Head of caudate nucleus (tissue), 42 donors: ENCODE results near the gene TMEM89.

Source experiments
- DNase-seq, 42 donors: peaks; one replicate each; pipeline versions ENCODE4 v3.0.0 to v3.0.0-alpha.2; 2020 to 2021; ENCODE audit warnings: mixed read lengths in 7 of 42
- intact Hi-C: fragments of 100-400 bp; cut with DNase I; formaldehyde crosslinking; loops from one replicate; pipeline ENCODE4 v1.15.0; 2022

The TMEM89 gene

DNA sequence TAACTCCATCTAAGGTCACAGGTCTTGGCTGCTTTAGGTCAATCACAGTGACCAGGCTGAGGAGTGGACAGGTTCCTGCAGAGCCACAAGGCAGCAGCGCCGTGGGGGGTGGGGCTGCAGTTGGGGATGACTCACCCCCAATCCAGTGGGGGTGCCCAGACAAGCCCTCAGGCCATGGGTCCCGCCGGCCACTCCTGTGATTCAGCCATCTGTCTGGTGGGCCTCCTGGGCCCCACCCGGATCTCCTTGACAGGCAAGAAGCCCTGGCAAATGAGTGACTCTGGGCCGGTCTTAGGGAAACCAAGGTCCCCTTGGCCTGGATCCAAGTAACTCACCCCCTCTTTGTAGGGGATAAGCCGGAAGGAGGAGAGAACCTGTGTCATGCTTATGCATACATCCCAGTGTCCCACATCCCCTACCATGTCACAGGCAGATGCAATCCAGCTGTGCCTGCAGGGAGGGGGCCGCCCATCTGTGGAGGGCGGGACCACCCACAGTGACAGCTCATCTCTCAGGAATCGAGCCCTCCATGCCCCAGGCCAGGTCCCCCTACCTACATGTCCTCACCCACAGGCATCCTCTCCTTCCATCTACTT is 25.9 kb downstream of the TMEM89 start:
- intact Hi-C loops: no loop called here
- DNase-seq: peak in 12 of 42 donors; percentile 8 to 51 (median 22)

DNA sequence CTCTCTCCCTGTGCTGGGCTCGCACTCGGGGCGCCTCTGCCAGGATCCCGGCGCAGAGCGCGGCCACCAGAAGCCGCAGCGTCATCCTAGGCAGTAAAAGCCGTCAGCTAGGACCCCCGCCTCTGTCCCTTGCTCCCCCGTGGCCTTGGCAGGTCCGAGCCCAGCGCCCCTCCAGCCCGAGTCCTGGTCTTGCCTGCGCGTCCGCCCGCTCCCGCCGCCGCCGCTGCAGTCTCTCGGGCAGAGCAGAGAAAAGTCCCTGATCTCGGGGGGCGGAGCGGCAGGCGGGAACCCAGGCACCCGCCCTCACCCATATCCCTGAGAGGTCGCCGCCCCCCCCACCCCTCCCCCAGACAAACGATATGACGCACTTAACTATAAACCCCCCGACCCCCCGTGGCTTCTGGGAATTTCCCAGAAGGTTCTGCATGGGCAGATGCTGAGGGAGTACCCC is 26.5 kb downstream of the TMEM89 start, which contains the start of gene COL7A1:
TSS of gene COL7A1 (minus strand) at position 255 of the 451 bp plus-strand sequence. CDS start at position 85, 170 bp downstream.
- peak in 5 of 42 donors; percentile 18 to 44 (median 37) for DNase-seq
- intact Hi-C loops: no loop called here

- peak in 2 of 42 donors; percentile 17 to 35 for DNase-seq
- intact Hi-C loops: no loop called here
Observed at GRCh38 chr3:48594417-48595049, 27.0 kb downstream of the TMEM89 start.

DNA sequence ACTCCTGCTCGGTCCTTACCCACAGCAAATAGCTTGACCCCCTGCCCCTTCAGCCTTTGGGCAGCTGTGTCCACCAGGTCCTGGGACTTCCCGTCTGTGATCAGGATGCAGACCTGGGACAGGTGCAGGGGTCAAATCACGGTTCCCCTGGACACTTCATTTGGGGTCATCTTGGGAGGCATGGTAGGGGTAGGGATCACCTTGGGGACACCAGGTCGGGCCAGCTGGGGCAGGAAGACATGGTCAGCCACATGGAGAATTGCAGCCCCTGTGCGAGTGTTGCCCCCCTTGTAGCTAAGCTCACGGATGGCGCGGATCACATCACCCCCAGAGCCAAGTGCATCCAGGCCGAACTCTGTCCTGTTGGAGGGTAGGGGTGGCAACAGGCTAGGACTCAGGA is 28.2 kb downstream of the TMEM89 start:
- intact Hi-C loops: no loop called here
- DNase-seq: no peak

GRCh38 chr3:48592519-48593087 is 29.0 kb downstream of the TMEM89 start:
- intact Hi-C loops: no loop called here
- no peak for DNase-seq

- no peak for DNase-seq
Observed at GRCh38 chr3:48591886-48592518, 29.6 kb downstream of the TMEM89 start.

DNA sequence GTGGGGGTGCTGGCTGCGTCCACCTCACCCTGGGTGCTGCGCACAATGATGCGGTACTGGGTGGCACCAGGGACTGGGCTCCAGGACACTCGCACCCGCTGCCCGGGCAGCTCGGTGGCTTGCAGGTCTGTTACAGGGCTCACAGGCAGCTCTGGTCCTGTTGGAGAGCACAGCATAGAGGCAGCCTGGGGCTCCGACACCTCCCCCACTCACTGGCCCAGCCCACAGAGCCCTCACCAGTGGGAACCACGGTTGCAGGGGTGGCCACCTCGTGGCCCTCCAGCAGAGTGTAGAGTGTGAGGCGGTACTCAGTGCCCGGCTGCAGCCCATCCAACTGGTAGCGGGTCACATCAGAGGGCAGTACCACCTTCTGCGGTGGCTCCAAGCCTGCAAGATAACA is 30.1 kb downstream of the TMEM89 start:
- intact Hi-C loops: no loop called here
- no peak for DNase-seq

More at GRCh38 chr3:48591886-48592518, 29.6 kb downstream of the TMEM89 start:
- intact Hi-C loops: no loop called here

DNA sequence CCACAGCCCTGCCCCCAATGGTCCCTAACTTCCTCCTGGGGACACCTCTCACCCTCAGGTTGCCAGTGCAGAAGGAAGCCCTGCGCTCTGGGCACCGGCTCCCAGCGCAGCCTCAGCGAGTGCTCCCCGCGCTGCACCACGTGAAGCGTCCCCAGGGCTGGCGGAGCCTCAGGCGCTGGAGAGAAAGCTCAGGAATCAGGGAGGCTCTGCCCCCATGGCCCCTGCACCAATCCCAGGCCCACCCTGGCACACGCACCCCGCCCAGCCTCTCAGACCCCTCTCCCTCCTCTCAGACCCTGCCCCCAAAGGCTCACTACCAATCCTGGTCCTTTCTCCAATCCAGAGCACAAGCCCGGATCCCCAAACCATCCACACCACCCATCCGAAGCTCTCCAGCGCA is 33.3 kb downstream of the TMEM89 start:
- intact Hi-C loops: no loop called here
- DNase-seq: peak in 5 of 42 donors; percentile 12 to 36 (median 18)

DNA sequence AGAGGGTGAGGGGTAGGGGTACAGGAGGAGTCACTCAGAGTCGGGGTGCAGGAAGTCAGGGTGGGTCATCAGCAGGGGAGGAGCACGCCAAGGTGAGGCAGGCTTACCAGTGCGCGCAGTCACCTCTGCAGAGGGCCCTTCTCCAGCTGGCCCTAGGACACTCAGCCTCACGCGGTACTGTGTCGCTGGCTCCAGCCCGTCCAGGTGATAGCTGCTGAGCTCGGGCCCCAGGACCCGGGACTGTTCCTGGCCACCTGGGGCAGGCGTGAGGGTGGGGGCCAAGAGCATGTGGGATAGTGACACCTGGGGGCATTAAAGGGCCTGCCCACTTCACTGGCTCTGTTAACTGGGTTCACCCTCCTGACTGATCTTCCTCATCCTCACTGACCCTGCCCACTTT is 33.9 kb downstream of the TMEM89 start:
- intact Hi-C loops: no loop called here
- no peak for DNase-seq

- no peak for DNase-seq
- intact Hi-C loops: no loop called here
Observed at GRCh38 chr3:48585411-48585810, 36.2 kb downstream of the TMEM89 start.

DNA sequence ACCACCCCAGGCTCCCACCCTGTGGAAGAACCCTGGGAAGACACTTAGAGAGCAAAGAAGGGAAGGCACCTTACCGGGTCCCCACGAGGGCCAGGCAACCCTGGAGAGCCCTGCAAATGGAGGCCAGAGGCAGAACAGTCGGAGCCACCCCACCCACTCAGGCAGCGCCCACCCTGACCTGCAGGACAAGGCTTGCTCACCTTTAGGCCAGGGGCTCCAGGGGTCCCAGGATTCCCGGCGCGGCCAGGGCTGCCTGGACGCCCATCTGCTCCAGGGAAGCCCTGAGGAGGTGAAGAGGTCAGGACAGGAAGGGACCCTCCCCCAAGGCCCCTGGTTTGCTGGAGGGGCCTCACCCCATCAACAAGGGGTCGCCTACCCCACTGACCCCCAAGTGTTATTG is 36.7 kb downstream of the TMEM89 start:
- intact Hi-C loops: no loop called here
- no peak for DNase-seq

DNA sequence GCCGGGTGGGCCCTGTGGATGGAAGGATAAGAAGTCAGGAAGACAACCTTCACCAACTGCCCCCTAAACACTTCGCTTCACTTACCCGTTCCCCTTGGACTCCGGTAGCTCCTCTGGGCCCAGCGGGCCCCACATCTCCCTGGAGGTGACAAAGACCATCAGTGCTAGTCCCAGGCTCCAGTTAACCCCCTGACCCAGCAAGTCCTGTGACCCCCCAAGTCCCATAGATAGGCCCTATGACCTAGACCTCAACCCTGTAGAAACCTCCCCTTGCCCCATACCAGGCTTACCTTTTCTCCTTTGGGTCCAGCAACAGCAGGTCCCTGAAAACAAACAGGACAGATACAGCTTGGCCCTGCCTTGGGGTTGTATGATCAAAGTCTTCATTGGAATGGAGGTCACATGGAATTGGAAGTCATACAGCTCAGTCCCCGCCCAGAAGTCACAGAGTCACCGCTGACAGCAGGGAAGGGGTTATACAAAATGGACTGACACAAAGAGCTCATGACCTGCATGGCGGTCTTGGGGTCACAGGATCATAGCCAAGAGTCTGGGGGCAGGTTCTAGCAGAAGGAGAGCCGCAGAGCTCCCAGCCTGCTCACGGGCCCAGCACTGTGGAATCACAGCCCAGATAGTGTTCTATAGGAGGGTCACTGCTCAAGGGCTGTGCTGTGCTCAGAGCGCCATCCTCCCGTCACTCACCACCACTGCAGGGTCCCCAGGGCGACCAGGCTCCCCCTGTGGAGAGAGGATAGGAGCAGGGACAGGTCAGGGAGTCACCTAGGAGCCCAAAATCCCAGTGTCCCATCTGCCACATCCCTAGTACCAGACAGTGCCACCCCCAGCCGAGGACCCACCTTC is 39.7 kb downstream of the TMEM89 start:
- DNase-seq: no peak
- intact Hi-C loops: no loop called here

DNA sequence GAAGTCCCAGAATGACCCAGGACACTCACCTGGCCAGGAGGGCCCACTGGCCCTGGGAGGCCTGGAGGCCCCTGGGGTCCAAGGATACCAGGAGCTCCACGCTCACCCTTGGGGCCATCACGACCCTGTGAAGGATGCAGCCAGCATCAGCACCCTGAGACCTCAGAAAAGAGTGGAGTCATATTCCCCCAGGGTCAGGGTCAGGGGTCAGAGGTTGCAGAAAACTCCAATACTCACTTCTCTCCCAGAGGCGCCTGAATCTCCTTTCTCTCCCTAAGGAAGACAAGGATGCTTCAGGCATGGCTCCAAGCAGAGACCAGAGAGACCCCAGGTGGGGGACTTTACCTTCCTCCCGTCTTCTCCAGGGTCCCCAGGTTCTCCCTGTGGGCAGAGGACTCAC is 44.9 kb downstream of the TMEM89 start:
- no peak for DNase-seq
- intact Hi-C loops: no loop called here

DNA sequence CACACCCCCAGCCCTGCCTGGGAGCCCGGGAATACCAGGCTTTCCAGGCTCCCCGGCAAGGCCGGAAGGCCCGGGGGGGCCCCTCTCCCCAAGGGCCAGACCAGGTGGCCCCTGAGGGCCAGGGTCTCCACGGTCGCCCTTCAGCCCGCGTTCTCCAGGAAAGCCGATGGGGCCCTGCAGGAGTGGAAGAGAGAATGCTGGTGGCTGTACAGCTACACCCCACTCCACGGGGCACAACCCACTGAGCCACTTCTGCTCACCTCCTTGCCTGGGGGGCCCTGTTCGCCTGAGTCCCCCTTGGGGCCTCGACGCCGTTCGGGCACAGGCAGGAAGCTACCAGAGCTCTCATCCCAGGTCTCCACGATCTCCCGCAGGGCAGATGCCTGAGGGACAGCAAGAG is 46.2 kb downstream of the TMEM89 start:
- intact Hi-C loops: no loop called here
- no peak for DNase-seq

GRCh38 chr3:48573973-48574585 is 47.5 kb downstream of the TMEM89 start:
- intact Hi-C loops: no loop called here
- no peak for DNase-seq

GRCh38 chr3:48572517-48572916 is 49.1 kb downstream of the TMEM89 start:
- no peak for DNase-seq
- intact Hi-C loops: no loop called here

- no peak for DNase-seq
- intact Hi-C loops: no loop called here
Observed at GRCh38 chr3:48571938-48572337, 49.6 kb downstream of the TMEM89 start.
